ENCODE results near the gene DNAJA3.

DNA sequence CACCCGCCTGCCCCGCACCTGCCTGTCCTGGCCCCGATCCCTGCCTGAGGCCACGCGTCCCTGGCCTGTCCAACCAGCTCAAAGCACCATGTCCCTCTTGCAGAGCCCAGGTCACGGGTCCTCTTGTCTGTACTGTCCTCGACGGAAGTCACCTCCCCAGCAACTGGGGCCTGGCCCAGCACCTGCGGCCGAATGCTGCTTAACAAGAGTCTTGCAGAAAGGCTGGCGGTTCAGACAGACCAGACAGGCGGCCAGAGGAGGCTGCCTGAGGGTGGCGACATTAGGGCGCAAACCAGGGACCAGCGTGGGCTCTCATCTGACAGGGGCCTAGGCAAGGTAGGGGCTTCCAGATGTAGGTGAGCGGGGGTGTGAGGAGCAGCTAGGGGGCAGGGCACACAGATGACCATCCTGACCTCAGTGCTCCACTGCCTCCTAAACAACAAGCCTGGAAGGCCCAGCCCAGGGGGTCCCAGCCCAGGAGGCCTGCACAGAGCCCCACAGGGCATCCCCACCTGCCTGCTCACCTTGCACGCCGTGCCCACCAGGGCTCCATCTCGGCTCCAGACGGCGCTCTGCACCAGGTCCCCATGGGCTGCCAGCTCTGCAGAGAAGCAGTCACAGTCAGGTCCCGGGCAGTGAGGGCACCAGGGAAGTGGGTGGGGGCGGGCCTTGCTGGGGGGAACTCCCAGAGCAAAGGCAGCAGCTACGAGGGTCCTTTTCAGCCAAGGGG lies 20.5 kb upstream of the DNAJA3 start:
- TF ChIP-seq, protein P1, sequence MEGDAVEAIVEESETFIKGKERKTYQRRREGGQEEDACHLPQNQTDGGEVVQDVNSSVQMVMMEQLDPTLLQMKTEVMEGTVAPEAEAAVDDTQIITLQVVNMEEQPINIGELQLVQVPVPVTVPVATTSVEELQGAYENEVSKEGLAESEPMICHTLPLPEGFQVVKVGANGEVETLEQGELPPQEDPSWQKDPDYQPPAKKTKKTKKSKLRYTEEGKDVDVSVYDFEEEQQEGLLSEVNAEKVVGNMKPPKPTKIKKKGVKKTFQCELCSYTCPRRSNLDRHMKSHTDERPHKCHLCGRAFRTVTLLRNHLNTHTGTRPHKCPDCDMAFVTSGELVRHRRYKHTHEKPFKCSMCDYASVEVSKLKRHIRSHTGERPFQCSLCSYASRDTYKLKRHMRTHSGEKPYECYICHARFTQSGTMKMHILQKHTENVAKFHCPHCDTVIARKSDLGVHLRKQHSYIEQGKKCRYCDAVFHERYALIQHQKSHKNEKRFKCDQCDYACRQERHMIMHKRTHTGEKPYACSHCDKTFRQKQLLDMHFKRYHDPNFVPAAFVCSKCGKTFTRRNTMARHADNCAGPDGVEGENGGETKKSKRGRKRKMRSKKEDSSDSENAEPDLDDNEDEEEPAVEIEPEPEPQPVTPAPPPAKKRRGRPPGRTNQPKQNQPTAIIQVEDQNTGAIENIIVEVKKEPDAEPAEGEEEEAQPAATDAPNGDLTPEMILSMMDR (IDR thresholded peaks at IDR 0.05; ENCODE audit: insufficient read depth, low read length, poor library complexity, severe bottlenecking), result no peak
- no peak for TF ChIP-seq EZH2phosphoT487 (conservative IDR thresholded peaks at IDR 0.05; ENCODE audit: low read length)
